Muscle of arm (tissue), 14 donors: ENCODE data around the gene OVAAL. TPM values are rescaled to one million over a fixed set of nuclear protein-coding genes. Genes with fewer than 3 reads are reported as not detected.

Source experiments
- DNase-seq: peaks from one replicate; pipeline ENCODE4 v3.0.0-alpha.2; 2013
- long read RNA-seq, 11 donors: transcript quantifications; one replicate each; lab custom pipeline, GENCODE V29; 2026
- polyA plus RNA-seq, 12 donors: library from polyadenylated mRNA; unstranded; fragments of 120-200 nt; gene quantifications; one replicate each; pipeline ENCODE4 v1.2.1, GENCODE V29; 2013; ENCODE audit not compliant: insufficient read length in 12 of 12

Gene OVAAL
- polyA plus RNA-seq: under 1 TPM in 1 of 12 donors, not detected in 11; 0.16 TPM
- long read RNA-seq, donor 1: 0 reads
- long read RNA-seq, donor 2: 0 reads
- long read RNA-seq, donor 3: 0 reads
- long read RNA-seq, donor 4: 0 reads
- long read RNA-seq, donor 5: 0 reads
- long read RNA-seq, donor 6: 0 reads
- long read RNA-seq, donor 7: 0 reads
- long read RNA-seq, donor 8: 0 reads
- long read RNA-seq, donor 9: 0 reads
- long read RNA-seq, donor 10: 0 reads
- long read RNA-seq, donor 11: 0 reads

- no peak for DNase-seq
Observed at GRCh38 chr1:180558664-180559063, at the start of gene OVAAL. OVAAL (plus strand) TSS chr1:180558964.

- no peak for DNase-seq
Observed at GRCh38 chr1:180510882-180511281, 47.9 kb upstream of the OVAAL start.

DNA sequence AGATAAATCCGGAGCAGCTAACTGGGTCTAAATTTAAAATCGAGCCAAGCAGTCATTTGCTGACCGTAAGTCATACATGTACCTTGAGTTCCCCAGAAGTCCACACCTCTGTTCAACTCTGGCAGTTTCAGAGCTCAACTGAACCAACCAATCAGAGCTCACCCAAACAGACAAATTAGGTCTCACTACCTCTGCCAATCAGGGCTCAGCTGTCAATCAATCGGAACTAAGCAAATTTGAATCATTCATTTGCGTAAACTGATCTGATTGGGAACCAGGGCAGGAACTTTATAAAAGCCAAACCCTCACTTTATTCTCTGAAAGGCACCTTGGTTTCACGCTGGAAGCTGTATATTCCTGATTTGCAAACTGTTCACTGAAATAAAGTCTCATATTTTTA is 45.2 kb upstream of the OVAAL start:
- no peak for DNase-seq

- DNase-seq: no peak
Observed at GRCh38 chr1:180515364-180515763, 43.4 kb upstream of the OVAAL start.

DNA sequence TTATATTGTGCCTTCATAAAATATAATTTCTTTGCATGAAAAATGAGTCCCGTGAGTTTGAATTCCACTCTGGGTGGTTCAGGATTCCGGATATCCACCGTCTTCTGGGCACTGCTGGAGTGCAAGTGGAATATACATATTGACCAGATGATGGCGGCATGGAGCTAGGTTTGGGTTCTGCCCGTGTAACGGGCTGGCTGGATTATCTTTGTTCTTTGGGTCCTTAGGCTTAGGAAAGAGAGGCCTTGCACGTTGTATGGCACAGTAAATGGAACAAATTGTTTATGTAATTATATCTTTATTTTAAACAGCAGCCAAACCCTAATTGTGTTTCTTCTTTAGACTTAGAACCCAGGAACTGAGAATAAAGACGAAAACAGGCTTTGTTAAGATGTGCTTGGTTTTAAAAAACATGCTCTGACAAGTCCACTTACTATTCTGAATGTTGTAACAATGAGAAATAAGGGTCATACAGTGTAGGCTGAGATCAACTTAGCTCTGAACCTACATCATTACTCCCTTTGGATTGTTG is 42.8 kb upstream of the OVAAL start:
- DNase-seq: peak; percentile 78

DNA sequence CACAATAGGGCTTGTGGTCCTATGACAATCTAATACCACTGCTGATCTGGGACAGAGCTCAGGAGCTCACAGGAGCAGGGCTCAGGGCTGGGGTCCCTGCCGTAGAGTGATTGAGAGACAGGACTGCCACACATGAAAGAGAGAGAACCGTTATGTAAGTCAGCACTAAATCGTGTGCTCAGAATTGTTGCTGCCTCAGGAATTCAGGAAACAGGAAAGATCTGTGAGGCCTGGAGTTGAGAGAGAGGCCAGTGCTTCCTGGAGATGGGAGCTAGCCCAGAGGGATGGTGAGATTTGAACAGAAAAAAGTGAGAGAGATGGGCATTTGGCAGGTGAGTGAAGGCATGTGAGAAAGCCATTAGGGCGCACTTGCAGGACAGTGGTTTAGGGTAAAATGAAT is 38.9 kb upstream of the OVAAL start:
- no peak for DNase-seq

DNA sequence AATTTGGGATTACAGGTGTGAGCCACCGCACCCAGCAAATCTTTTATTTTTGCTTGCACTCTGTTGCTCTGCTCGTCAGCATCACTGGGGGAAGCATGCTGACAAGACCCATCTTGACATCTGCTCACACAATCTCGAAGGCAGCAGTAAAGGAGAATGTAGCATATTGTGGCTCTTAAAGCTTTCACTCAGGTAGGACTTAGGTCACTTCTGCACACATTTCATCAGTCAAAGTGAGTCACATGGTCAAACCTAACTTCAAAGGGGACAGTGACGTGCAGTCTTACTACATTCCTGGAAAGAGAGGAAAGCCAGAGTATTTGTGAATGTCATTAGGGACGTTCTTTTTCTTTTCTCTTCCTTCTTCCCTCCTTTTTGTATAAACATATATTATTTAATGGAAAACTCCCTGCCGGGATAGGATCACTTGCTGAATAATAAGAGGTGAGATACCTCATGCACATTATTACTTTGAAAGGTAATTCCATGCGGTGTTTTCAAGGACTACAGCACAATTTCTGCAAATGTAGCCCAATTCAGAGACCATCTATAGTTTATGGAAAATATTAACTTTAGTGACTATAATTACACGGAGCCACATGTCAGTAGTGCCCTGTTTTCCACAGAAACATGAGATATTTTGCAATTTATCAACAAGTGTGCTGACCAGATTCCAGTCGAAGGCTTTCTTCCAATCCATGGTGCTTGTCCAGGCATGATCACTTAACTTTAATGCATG is 37.1 kb upstream of the OVAAL start:
- no peak for DNase-seq

DNA sequence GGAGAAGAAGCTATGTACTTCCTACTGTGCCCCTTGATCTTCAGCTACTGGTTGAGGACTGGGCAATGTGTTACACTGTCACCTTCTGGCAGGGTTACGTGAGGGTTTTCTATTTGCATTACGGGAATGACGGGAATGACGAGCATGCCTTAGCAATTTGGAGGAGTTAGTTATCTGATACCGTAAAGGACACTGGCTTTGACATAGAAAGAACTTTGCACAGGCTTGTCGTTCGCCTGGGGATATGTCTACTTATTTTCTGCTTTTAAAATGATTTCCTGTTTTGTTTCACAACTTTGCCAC is 36.6 kb upstream of the OVAAL start:
- DNase-seq: no peak

DNA sequence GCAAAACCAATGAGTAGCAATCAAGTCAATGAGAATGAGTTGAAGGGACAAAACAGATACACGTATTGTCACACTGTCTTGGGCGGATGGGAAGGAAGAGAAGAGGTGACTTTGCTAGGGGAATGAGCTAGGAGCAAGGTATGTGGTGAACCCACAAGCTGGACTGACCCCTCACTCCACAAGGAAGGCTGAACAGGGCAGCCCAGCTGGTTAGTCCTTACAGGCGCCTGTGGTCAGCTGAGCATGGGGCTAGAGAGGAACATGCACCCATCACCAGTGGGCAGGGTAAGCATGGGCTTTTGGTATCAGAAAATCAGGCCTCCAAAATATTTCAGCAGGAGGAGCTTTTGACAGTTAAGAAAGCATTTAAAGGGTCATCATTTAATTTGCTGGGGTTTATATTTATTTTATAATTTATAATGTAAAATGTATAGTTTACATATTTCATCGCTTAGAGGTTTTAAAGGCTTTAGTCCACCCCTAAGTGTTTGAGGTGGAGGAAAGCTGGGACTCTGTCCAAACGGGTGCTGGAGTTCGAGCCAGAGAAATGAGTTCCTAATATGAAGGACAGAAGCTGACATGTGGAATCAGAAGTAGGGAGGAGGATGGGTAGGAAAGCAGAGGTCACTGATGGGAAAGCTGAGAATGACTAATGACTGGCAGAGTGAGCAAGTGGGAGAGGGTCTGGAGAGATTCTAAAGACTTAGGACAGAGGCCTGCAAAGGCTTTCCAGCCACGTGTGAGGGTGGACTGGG is 34.4 kb upstream of the OVAAL start:
- no peak for DNase-seq

DNA sequence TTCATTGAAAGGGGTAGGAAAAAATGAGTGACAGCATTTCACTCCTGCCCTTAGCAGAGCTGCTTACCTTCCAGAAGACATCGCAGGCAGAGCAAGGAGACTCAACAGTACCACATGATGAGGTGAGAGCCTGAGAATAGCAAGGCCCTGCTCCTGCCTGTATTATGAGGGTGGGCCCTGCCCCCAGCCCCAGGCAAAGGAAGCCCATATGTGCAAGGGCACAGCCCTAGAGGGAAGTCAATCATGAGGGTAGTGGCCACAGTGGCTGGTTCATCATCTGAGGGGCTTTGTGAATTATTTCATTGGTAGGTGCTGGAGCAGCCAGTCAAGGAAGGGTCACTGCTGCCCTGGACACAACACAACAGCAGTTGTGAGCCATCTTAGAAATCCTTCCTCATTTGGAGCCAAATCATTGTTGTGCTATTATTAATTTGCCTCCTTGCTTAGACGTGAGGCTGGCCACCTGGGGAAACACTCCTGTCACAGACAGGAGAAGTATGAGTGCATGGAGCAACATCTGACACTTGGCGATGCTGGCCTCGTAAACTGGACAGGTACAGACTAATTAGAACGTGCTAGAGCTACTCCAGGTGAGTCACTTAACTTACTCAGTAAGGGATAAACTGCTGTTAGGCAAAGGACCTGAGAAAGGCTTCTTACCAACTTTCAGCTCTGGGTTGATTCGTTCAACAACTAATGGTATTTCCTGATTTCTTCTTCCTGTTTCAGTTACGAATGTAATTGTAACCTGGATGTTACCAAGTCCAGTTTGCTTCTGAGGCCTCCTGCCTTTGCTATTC is 33.6 kb upstream of the OVAAL start:
- DNase-seq: no peak

DNA sequence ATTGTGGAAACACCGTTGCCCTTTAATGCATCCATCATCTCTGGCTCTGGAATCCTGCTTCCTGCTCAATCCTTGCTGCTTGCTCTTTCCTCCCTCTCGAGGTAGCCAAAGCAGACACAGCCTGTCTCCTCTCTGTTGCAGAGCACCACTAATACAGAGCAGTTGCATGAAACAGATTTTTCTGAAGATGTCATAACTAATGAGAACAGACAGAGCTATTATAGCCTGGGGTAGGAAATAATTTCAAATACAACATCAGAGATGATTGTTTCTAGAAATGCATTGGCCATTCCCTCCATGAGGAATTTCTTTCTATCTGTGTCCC is 33.1 kb upstream of the OVAAL start:
- no peak for DNase-seq

DNA sequence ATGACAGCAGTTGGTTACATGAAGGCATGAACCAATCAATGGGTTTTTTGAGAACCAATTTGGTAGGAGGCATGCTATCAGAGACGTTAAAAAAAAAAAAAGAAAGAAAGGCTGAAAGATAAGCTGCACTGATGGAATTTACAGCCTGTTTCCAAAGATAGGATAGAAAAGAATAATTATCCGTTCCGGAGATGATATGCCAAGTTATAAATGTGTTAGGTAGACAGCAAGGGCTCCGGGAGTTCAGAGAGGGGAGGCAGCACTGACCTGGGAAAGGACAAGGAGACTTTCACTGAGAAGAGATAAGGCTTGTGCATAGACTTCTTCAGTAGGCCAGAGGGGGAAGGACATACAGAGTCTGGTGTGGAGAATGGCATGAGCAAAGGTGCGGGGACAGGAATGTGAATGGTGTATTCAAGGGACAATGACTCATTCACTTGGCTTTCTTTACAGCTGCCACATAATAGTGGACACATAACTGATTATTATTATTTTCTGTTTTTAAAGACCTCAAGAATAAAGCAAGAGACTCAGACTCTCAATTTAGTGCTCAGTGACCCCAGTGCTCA is 31.6 kb upstream of the OVAAL start:
- no peak for DNase-seq

- DNase-seq: no peak
Observed at GRCh38 chr1:180528868-180529470, 29.8 kb upstream of the OVAAL start.

- no peak for DNase-seq
Observed at GRCh38 chr1:180530501-180530900, 28.3 kb upstream of the OVAAL start.

GRCh38 chr1:180532854-180533253 is 25.9 kb upstream of the OVAAL start:
- DNase-seq: no peak

- DNase-seq: peak; percentile 49
Observed at GRCh38 chr1:180533266-180533987, 25.3 kb upstream of the OVAAL start.

GRCh38 chr1:180534214-180534613 is 24.6 kb upstream of the OVAAL start:
- DNase-seq: no peak

GRCh38 chr1:180535418-180535999 is 23.3 kb upstream of the OVAAL start:
- no peak for DNase-seq

DNA sequence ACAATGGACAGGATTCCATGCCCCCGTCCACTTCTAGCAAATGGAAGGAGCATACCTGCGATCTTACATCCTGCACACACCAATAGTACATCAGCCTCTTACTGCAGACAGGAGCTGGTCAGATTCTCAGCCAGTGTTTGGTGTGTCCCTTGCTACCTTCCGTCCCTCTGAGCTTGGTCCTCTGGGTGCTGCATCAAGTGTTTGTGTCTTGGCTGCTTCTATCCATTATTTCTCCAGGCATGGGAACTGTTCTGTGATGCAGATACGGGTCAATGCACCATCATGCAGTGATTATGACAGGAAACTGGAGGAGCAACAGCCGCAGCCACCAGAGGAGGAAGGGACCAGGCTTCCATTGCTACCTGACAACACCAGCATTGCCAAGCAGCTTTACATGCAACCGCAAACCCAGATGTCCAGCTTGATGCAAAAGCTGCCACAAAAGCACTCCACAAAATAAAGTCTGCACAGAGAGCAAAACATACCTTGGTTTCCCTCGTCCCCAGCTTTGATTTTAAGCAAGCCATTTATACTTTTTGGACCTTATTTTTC is 21.9 kb upstream of the OVAAL start:
- DNase-seq: no peak

- DNase-seq: no peak
Observed at GRCh38 chr1:180539136-180539535, 19.6 kb upstream of the OVAAL start.
